ENCODE measurements around the gene CDCA7.
"Not testable (repeated sequence)": the region's sequence is repeated elsewhere in the genome, so short reads cannot be mapped to it uniquely, and the experiment has no call there.

Gene CDCA7

GRCh38 chr2:173359231-173359630 lies 4.6 kb downstream of the CDCA7 start:
- DNase-seq = no peak

- no peak for DNase-seq
Observed at GRCh38 chr2:173370198-173370597, 15.5 kb downstream of the CDCA7 start.

- no peak for DNase-seq
Observed at GRCh38 chr2:173371023-173371422, 16.4 kb downstream of the CDCA7 start.

GRCh38 chr2:173373290-173373689 lies 18.6 kb downstream of the CDCA7 start:
- no peak for DNase-seq

GRCh38 chr2:173374634-173375033 lies 20.0 kb downstream of the CDCA7 start:
- no peak for DNase-seq

- DNase-seq = not testable (repeated sequence)
Observed at GRCh38 chr2:173385534-173385933, 30.9 kb downstream of the CDCA7 start.

- DNase-seq = no peak
Observed at GRCh38 chr2:173386021-173386737, 31.5 kb downstream of the CDCA7 start.

GRCh38 chr2:173386738-173387065 lies 32.0 kb downstream of the CDCA7 start:
- no peak for DNase-seq

GRCh38 chr2:173387079-173387478 lies 32.4 kb downstream of the CDCA7 start:
- DNase-seq = no peak

GRCh38 chr2:173387660-173388059 lies 33.0 kb downstream of the CDCA7 start:
- DNase-seq = no peak

GRCh38 chr2:173388795-173389194 lies 34.1 kb downstream of the CDCA7 start:
- DNase-seq = no peak

- no peak for DNase-seq
Observed at GRCh38 chr2:173390036-173390435, 35.4 kb downstream of the CDCA7 start.

GRCh38 chr2:173392731-173393130 lies 38.1 kb downstream of the CDCA7 start:
- no peak for DNase-seq

- no peak for DNase-seq
Observed at GRCh38 chr2:173393186-173393585, 38.5 kb downstream of the CDCA7 start.

GRCh38 chr2:173393636-173394035 lies 39.0 kb downstream of the CDCA7 start:
- no peak for DNase-seq

GRCh38 chr2:173394091-173394974 lies 39.7 kb downstream of the CDCA7 start:
- DNase-seq = no peak

GRCh38 chr2:173395567-173396351 lies 41.1 kb downstream of the CDCA7 start:
- DNase-seq = no peak

- no peak for DNase-seq
Observed at GRCh38 chr2:173397539-173397938, 42.9 kb downstream of the CDCA7 start.

- no peak for DNase-seq
Observed at GRCh38 chr2:173399229-173399628, 44.6 kb downstream of the CDCA7 start.

- DNase-seq = no peak
Observed at GRCh38 chr2:173400760-173401159, 46.1 kb downstream of the CDCA7 start.

- DNase-seq = no peak
Observed at GRCh38 chr2:173401716-173402326, 47.1 kb downstream of the CDCA7 start.

GRCh38 chr2:173402405-173402974 lies 47.8 kb downstream of the CDCA7 start:
- peak; percentile 64 for DNase-seq

Data from KG1 (cell line).